H9 (cell line): ENCODE measurements around the gene GMPS. TPM values are rescaled to one million over a fixed set of nuclear protein-coding genes. Genes with fewer than 3 reads are reported as not detected.
A peak's percentile ranks its signal among the peaks of the same experiment; 100 is the strongest.

ENCODE experiments used
- DNase-seq: peaks from one replicate; pipeline ENCODE4 v3.0.0-alpha.2; 2017
- H2AFZ ChIP-seq: one replicate; pipeline ENCODE4 v1.6.1; 2013; ENCODE audit warnings: mild to moderate bottlenecking, low read length, control low read depth, moderate library complexity
- H2AK5ac ChIP-seq: 2 replicates; pipeline ENCODE4 v1.6.1; 2013; ENCODE audit warnings: low read length, control low read depth, mixed read lengths; ENCODE audit not compliant: insufficient read length
- H2BK120ac ChIP-seq: one replicate; pipeline ENCODE4 v1.6.1; 2013; ENCODE audit warnings: low read depth, mild to moderate bottlenecking, low read length, control low read depth, inconsistent platforms; ENCODE audit not compliant: poor library complexity, severe bottlenecking
- H2BK12ac ChIP-seq: 2 replicates; pipeline ENCODE4 v1.6.1; 2013; ENCODE audit warnings: low read length, control low read depth, mixed read lengths, low read depth; ENCODE audit not compliant: insufficient read length
- H2BK15ac ChIP-seq: 2 replicates; pipeline ENCODE4 v1.6.1; 2013; ENCODE audit warnings: low read depth, low read length, control low read depth
- H2BK20ac ChIP-seq: one replicate; pipeline ENCODE4 v1.6.1; 2013; ENCODE audit warnings: low read depth, mild to moderate bottlenecking, low read length, control low read depth, inconsistent platforms; ENCODE audit not compliant: poor library complexity, severe bottlenecking
- H2BK5ac ChIP-seq: 2 replicates; pipeline ENCODE4 v1.6.1; 2013; ENCODE audit warnings: low read length, control low read depth, mixed read lengths; ENCODE audit not compliant: insufficient read length
- H3K14ac ChIP-seq: 2 replicates; pipeline ENCODE4 v1.6.1; 2013; ENCODE audit warnings: low read length, control low read depth; ENCODE audit not compliant: insufficient read depth
- H3K18ac ChIP-seq: 2 replicates; pipeline ENCODE4 v1.6.1; 2013; ENCODE audit warnings: low read depth, mild to moderate bottlenecking, mixed read lengths, low read length, control low read depth; ENCODE audit not compliant: insufficient read length
- H3K23ac ChIP-seq: 2 replicates; pipeline ENCODE4 v1.6.1; 2013; ENCODE audit warnings: low read length, control low read depth, mixed read lengths, low read depth; ENCODE audit not compliant: insufficient read length
- H3K23me2 ChIP-seq: 2 replicates; pipeline ENCODE4 v1.6.1; 2013; ENCODE audit warnings: low read depth, mild to moderate bottlenecking, mixed read lengths, low read length, control low read depth; ENCODE audit not compliant: insufficient read length, poor library complexity, severe bottlenecking
- H3K27ac ChIP-seq: 2 replicates; pipeline ENCODE4 v1.5.1; 2013; ENCODE audit warnings: low read length, control low read depth, mixed read lengths, low read depth; ENCODE audit not compliant: insufficient read length
- H3K27me3 ChIP-seq: 2 replicates; pipeline ENCODE4 v1.6.1; 2013; ENCODE audit warnings: low read length, control low read depth, inconsistent platforms; ENCODE audit not compliant: insufficient read depth
- H3K4ac ChIP-seq: 2 replicates; pipeline ENCODE4 v1.6.1; 2013; ENCODE audit warnings: low read depth, mild to moderate bottlenecking, control low read depth, inconsistent platforms, low read length, moderate library complexity
- H3K4me1 ChIP-seq: 2 replicates; pipeline ENCODE4 v1.6.1; 2013; ENCODE audit warnings: low read length, control low read depth, inconsistent platforms; ENCODE audit not compliant: insufficient read depth
- H3K4me2 ChIP-seq: 2 replicates; pipeline ENCODE4 v1.6.1; 2013; ENCODE audit warnings: low read length, control low read depth, mixed read lengths; ENCODE audit not compliant: insufficient read length, insufficient read depth
- H3K56ac ChIP-seq: 2 replicates; pipeline ENCODE4 v1.6.1; 2013; ENCODE audit warnings: low read depth, mild to moderate bottlenecking, mixed read lengths, low read length, control low read depth; ENCODE audit not compliant: insufficient read length
- H3K79me1 ChIP-seq: 2 replicates; pipeline ENCODE4 v1.6.1; 2013; ENCODE audit warnings: low read depth, mild to moderate bottlenecking, moderate library complexity, low read length, control low read depth, inconsistent platforms; ENCODE audit not compliant: insufficient read depth, poor library complexity, severe bottlenecking
- H3K79me2 ChIP-seq: 2 replicates; pipeline ENCODE4 v1.6.1; 2013; ENCODE audit warnings: low read length, control low read depth, inconsistent platforms; ENCODE audit not compliant: insufficient read depth
- H3K9ac ChIP-seq: 2 replicates; pipeline ENCODE4 v1.6.1; 2013; ENCODE audit warnings: low read length, control low read depth, mixed read lengths; ENCODE audit not compliant: insufficient read length; ENCODE audit errors: extremely low read depth
- H3K9me3 ChIP-seq: one replicate; pipeline ENCODE4 v1.6.1; 2013; ENCODE audit warnings: low read depth, low read length, inconsistent platforms; ENCODE audit not compliant: control insufficient read depth
- H3T11ph ChIP-seq: one replicate; pipeline ENCODE4 v1.6.1; 2013; ENCODE audit warnings: mild to moderate bottlenecking, low read length, control low read depth, inconsistent platforms
- H4K20me1 ChIP-seq: one replicate; pipeline ENCODE4 v1.6.1; 2013; ENCODE audit not compliant: control insufficient read depth, insufficient read length, insufficient read depth
- H4K5ac ChIP-seq: 2 replicates; pipeline ENCODE4 v1.6.1; 2013; ENCODE audit warnings: low read depth, mild to moderate bottlenecking, mixed read lengths, low read length, control low read depth; ENCODE audit not compliant: insufficient read length
- H4K8ac ChIP-seq: replicated peaks from 2 replicates; pipeline ENCODE4 v1.6.1; 2013; ENCODE audit warnings: low read length, control low read depth, mixed read lengths, low read depth; ENCODE audit not compliant: insufficient read length
- H4K91ac ChIP-seq: 2 replicates; pipeline ENCODE4 v1.6.1; 2013; ENCODE audit warnings: low read depth, mild to moderate bottlenecking, moderate library complexity, mixed read lengths, low read length, control low read depth; ENCODE audit not compliant: insufficient read length
- H3K27ac Mint-ChIP-seq, 3 experiments: 2 replicates in 2 of 3; 3 replicates in 1 of 3; pipeline ENCODE4 v1.8.0; 2020 to 2021; ENCODE audit warnings: mixed read lengths in 3 of 3, mild to moderate bottlenecking in 1 of 3, moderate library complexity in 1 of 3
- H3K27me3 Mint-ChIP-seq: 2 replicates; pipeline ENCODE4 v1.8.0; 2021; ENCODE audit warnings: low read depth, mild to moderate bottlenecking, moderate library complexity, mixed read lengths
- H3K36me3 Mint-ChIP-seq, 3 experiments: 2 replicates in 2 of 3; 3 replicates in 1 of 3; pipeline ENCODE4 v1.8.0; 2020 to 2021; ENCODE audit warnings: low read depth in 3 of 3, mixed read lengths in 3 of 3; ENCODE audit not compliant: insufficient read depth in 1 of 3
- H3K4me1 Mint-ChIP-seq, 2 experiments: 2 replicates each; pipeline ENCODE4 v1.8.0; 2020; ENCODE audit warnings: mixed read lengths in 2 of 2
- H3K4me3 Mint-ChIP-seq, 2 experiments: 2 replicates in 1 of 2; 3 replicates in 1 of 2; pipeline ENCODE4 v1.8.0; 2020 to 2021; ENCODE audit warnings: mild to moderate bottlenecking in 2 of 2, mixed read lengths in 2 of 2, moderate library complexity in 1 of 2
- H3K9me3 Mint-ChIP-seq, 2 experiments: 2 replicates in 1 of 2; 3 replicates in 1 of 2; pipeline ENCODE4 v1.8.0; 2020; ENCODE audit warnings: mild to moderate bottlenecking in 2 of 2, mixed read lengths in 2 of 2, moderate library complexity in 1 of 2
- CTCF ChIP-seq: fragments of 200-600 bp; sonication (generic); conservative IDR thresholded peaks from 3 replicates; pipeline ENCODE4 v1.8.0; 2021; ENCODE audit warnings: antibody characterized with exemption, mild to moderate bottlenecking
- WGBS: extraction: QIAGEN DNeasy Blood & Tissue Kit; methylation state at CpG from one replicate; pipeline ENCODE4 v1.1.7; 2013; ENCODE audit warnings: missing lambda C conversion rate, low lambda C conversion rate, mixed read lengths; ENCODE audit not compliant: insufficient read length; ENCODE audit errors: extremely low coverage; 5-methylcytosine and 5-hydroxymethylcytosine counted together
- total RNA-seq: library from RNA; stranded (reverse); gene quantifications from 2 replicates; pipeline ENCODE4 v1.2.1, GENCODE V29; 2021

Gene GMPS
- total RNA-seq, 1 experiment from 2014 or later: 142 TPM

- no peaks in the 10 kb centered on the region; the same call in 1 of the 2 replicates for H3K4me1 ChIP-seq
- no peak overlapping the region for H2BK15ac ChIP-seq
- H2AK5ac ChIP-seq: no peak overlapping the region
- Mint-ChIP-seq H3K4me3 (peak overlapping the region; percentile 85 to 95), H3K27ac (peak overlapping the region in 2 of 3 experiments; percentile 49 to 98; a peak in 5 of 7 replicates), H3K4me1 (peaks cover 29 to 30% of the 10 kb centered on the region in 2 experiments), H3K9me3 (peaks cover 0 to 3% of the 10 kb centered on the region in 2 experiments; a peak in 2 of 5 replicates), H3K36me3 (peaks cover 0 to 6% (median 0%) of the 10 kb centered on the region in 3 experiments; a peak in 2 of 7 replicates), H3K27me3 (no peaks in the 10 kb centered on the region)
- H3K23me2 ChIP-seq: peaks cover 14% of the 10 kb centered on the region
- no peak overlapping the region for H3K27ac ChIP-seq
- H3K23ac ChIP-seq: no peak overlapping the region
- no peak overlapping the region for H2BK20ac ChIP-seq
- H3K4ac ChIP-seq: no peak overlapping the region
- no peak for TF ChIP-seq CTCF
- no peak overlapping the region for H2BK12ac ChIP-seq
- H3T11ph ChIP-seq: no peak overlapping the region
- peak overlapping the region; percentile 89 for H3K14ac ChIP-seq
- H3K9me3 ChIP-seq: no peaks in the 10 kb centered on the region
- H2BK120ac ChIP-seq: no peak overlapping the region
- H3K9ac ChIP-seq: peak overlapping the region; percentile 90
- peak overlapping the region; percentile 95 for H3K18ac ChIP-seq
- peak overlapping the region; percentile 78 for H4K91ac ChIP-seq
- H3K27me3 ChIP-seq: no peaks in the 10 kb centered on the region
- no peak overlapping the region for H2BK5ac ChIP-seq
- WGBS: no CpG with 5 or more reads among the region's 85 CpGs
- peak overlapping the region; percentile 69 for H3K4me2 ChIP-seq
- H3K79me2 ChIP-seq: peaks cover 30% of the 10 kb centered on the region; the same call in 1 of the 2 replicates
- no peak overlapping the region for H3K56ac ChIP-seq
- H3K79me1 ChIP-seq: no peaks in the 10 kb centered on the region
- H4K20me1 ChIP-seq: no peaks in the 10 kb centered on the region
- peak; percentile 54 for DNase-seq
- H4K8ac ChIP-seq: no peak overlapping the region
- no peak overlapping the region for H2AFZ ChIP-seq
- H4K5ac ChIP-seq: no peak overlapping the region
Observed at GRCh38 chr3:155870945-155871745, 695 bp downstream of the GMPS start.
